ENCODE results near the gene IL17RD.

IL17RD gene

DNA sequence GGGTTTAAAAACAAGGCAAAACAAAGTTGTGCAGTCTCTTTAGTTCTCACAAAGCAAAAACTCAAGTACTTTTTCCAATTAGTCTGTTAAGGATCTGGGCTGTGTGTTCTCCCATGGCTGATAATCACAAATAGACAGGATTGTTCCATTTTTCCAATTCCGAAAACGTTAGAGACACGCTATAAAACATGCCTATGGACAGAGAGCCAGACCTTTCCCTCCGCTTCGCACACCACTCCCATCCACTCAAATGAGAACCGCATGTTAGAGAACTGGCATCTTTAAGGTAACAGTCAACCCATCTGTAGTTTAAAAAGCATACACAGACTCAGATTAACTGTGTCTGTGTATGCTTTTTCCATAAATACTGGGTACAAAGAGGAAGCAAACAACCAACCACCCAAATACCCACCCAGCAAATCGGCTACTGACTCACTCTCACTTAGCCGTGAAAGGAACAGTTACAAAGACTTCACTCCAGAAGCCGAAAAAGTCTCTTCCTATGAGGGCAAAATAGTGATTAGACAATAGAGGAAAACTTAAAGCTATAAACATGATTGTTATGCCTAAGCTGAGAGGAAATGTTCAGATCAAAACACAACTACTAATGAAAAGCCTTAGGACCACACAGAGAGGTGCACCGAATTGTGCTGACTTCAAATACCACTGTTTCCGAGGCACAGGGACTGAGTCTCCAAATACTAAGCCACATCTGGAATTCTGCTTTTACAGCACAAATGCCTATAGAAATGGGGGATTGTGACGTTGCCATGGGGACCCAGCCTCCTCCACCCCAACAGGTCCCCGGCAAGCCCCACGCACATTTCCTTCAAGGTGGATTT is 36.1 kb downstream of the IL17RD start:
- Histone ChIP-seq H3K4me3 (ENCODE audit: low read depth, low read length) (no peak overlapping the region; the same call in 1 of the 2 replicates), H3K9me3 (ENCODE audit: control insufficient read depth, insufficient read depth, low read length) (no peaks in the 10 kb centered on the region), H3K27ac (ENCODE audit: low read depth, low read length) (peak overlapping the region; percentile 99), H3K36me3 (ENCODE audit: control insufficient read depth, insufficient read depth, low read length) (no peaks in the 10 kb centered on the region), H3K9ac (ENCODE audit: low read depth, low read length) (0 out of 2 replicates have a peak overlapping the region, but pooled peaks have one; percentile 5), H3K27me3 (ENCODE audit: control insufficient read depth, insufficient read depth, low read length) (peaks cover 25% of the 10 kb centered on the region), H3K4me1 (ENCODE audit: control insufficient read depth, insufficient read depth, low read length) (peaks cover 76% of the 10 kb centered on the region)

DNA sequence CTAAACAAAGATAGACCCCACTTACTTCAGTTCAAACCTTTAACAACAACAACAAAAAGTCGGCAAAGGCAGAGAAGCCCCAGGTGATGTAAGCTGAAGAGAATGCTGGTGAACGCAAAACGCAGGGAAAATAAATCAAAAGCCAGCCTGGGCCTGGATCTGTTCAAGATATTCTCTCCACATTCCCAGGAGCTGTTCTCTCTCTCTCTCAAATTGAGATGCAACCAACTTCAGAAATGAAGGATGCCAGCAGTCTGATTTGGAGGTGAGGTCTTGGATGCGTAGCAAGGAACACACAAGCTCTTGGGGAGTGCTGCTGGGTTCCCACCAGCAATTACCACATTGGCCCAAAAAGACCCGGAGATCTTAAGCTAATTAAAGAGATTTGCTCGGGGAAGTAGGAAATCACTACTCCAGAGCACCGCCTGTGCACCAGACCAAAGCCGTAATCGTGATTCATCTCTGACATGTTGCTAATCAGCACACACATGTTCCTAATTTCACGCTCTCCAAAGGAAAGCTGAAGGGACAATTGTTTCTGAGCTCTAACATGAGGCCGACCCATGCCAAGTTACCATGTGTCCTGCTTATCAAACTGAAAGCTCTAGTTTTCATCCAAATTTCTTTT is 37.1 kb downstream of the IL17RD start:
- Histone ChIP-seq H3K27ac (ENCODE audit: low read depth, low read length) (peak overlapping the region; percentile 99), H3K4me3 (ENCODE audit: low read depth, low read length) (no peak overlapping the region), H3K36me3 (ENCODE audit: control insufficient read depth, insufficient read depth, low read length) (0 out of 2 replicates have a peak, but pooled peaks cover 2% of the 10 kb centered on the region), H3K9me3 (ENCODE audit: control insufficient read depth, insufficient read depth, low read length) (no peaks in the 10 kb centered on the region), H3K27me3 (ENCODE audit: control insufficient read depth, insufficient read depth, low read length) (peaks cover 27% of the 10 kb centered on the region), H3K4me1 (ENCODE audit: control insufficient read depth, insufficient read depth, low read length) (peaks cover 72% of the 10 kb centered on the region), H3K9ac (ENCODE audit: low read depth, low read length) (0 out of 2 replicates have a peak overlapping the region, but pooled peaks have one; percentile 9)

DNA sequence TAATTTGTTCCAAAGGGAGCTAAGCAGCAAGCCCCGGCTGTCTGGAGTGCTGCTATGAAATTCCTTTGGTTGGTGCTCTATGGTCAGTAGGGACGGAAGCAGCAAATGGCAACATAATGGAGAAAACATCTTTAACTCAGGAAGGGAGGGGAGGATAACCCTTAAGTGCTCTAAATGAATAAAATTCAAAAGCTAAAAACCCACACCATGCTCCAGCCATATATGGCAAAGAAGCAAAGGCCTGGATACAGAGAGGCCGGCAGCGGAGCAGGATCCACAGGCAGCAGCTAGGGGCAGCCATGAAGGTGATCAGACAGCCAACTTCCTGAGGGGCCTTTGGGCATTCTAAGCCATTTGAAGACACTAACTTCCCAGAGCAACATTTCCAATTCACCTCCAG is 38.9 kb downstream of the IL17RD start:
- Histone ChIP-seq H3K27me3 (ENCODE audit: control insufficient read depth, insufficient read depth, low read length) (peaks cover 27% of the 10 kb centered on the region), H3K4me1 (ENCODE audit: control insufficient read depth, insufficient read depth, low read length) (peaks cover 62% of the 10 kb centered on the region)

GRCh38 chr3:57120451-57121174 is 44.5 kb downstream of the IL17RD start:
- Histone ChIP-seq H3K9me3 (ENCODE audit: control insufficient read depth, insufficient read depth, low read length) (no peaks in the 10 kb centered on the region), H3K27ac (ENCODE audit: low read depth, low read length) (no peak overlapping the region), H3K27me3 (ENCODE audit: control insufficient read depth, insufficient read depth, low read length) (peaks cover 17% of the 10 kb centered on the region), H3K4me3 (ENCODE audit: low read depth, low read length) (no peak overlapping the region), H3K36me3 (ENCODE audit: control insufficient read depth, insufficient read depth, low read length) (0 out of 2 replicates have a peak, but pooled peaks cover 2% of the 10 kb centered on the region), H3K9ac (ENCODE audit: low read depth, low read length) (no peak overlapping the region), H3K4me1 (ENCODE audit: control insufficient read depth, insufficient read depth, low read length) (peaks cover 26% of the 10 kb centered on the region)

More for the DNA sequence above, 38.9 kb downstream of the IL17RD start:
- Histone ChIP-seq H3K4me3 (ENCODE audit: low read depth, low read length) (no peak overlapping the region), H3K27ac (ENCODE audit: low read depth, low read length) (peak overlapping the region; percentile 85), H3K36me3 (ENCODE audit: control insufficient read depth, insufficient read depth, low read length) (0 out of 2 replicates have a peak, but pooled peaks cover 2% of the 10 kb centered on the region), H3K9me3 (ENCODE audit: control insufficient read depth, insufficient read depth, low read length) (no peaks in the 10 kb centered on the region), H3K9ac (ENCODE audit: low read depth, low read length) (no peak overlapping the region)

- Histone ChIP-seq H3K27ac (ENCODE audit: low read depth, low read length) (no peak overlapping the region), H3K4me3 (ENCODE audit: low read depth, low read length) (no peak overlapping the region)
Observed at GRCh38 chr3:57120040-57120439, 45.1 kb downstream of the IL17RD start.

GRCh38 chr3:57118254-57118653 is 46.9 kb downstream of the IL17RD start:
- Histone ChIP-seq H3K36me3 (ENCODE audit: control insufficient read depth, insufficient read depth, low read length) (no peaks in the 10 kb centered on the region; the same call in 1 of the 2 replicates), H3K9ac (ENCODE audit: low read depth, low read length) (no peak overlapping the region), H3K27me3 (ENCODE audit: control insufficient read depth, insufficient read depth, low read length) (no peaks in the 10 kb centered on the region), H3K9me3 (ENCODE audit: control insufficient read depth, insufficient read depth, low read length) (no peaks in the 10 kb centered on the region), H3K4me1 (ENCODE audit: control insufficient read depth, insufficient read depth, low read length) (peaks cover 17% of the 10 kb centered on the region), H3K27ac (ENCODE audit: low read depth, low read length) (peak overlapping the region; percentile 23), H3K4me3 (ENCODE audit: low read depth, low read length) (no peak overlapping the region)

More at GRCh38 chr3:57120040-57120439, 45.1 kb downstream of the IL17RD start:
- Histone ChIP-seq H3K9me3 (ENCODE audit: control insufficient read depth, insufficient read depth, low read length) (no peaks in the 10 kb centered on the region), H3K27me3 (ENCODE audit: control insufficient read depth, insufficient read depth, low read length) (peaks cover 11% of the 10 kb centered on the region), H3K4me1 (ENCODE audit: control insufficient read depth, insufficient read depth, low read length) (peaks cover 28% of the 10 kb centered on the region), H3K36me3 (ENCODE audit: control insufficient read depth, insufficient read depth, low read length) (0 out of 2 replicates have a peak, but pooled peaks cover 2% of the 10 kb centered on the region), H3K9ac (ENCODE audit: low read depth, low read length) (no peak overlapping the region)

GRCh38 chr3:57116501-57116900 is 48.7 kb downstream of the IL17RD start:
- H3K27ac ChIP-seq (ENCODE audit: low read depth, low read length), result no peak overlapping the region
- H3K4me1 ChIP-seq (ENCODE audit: control insufficient read depth, insufficient read depth, low read length), result peaks cover 19% of the 10 kb centered on the region
- H3K27me3 ChIP-seq (ENCODE audit: control insufficient read depth, insufficient read depth, low read length), result no peaks in the 10 kb centered on the region
- peaks cover 4% of the 10 kb centered on the region; the same call in 1 of the 2 replicates for H3K36me3 ChIP-seq (ENCODE audit: control insufficient read depth, insufficient read depth, low read length)
- H3K9ac ChIP-seq (ENCODE audit: low read depth, low read length), result no peak overlapping the region
- H3K4me3 ChIP-seq (ENCODE audit: low read depth, low read length), result no peak overlapping the region
- H3K9me3 ChIP-seq (ENCODE audit: control insufficient read depth, insufficient read depth, low read length), result no peaks in the 10 kb centered on the region

- no peak overlapping the region for H3K27ac ChIP-seq (ENCODE audit: low read depth, low read length)
- H3K9ac ChIP-seq (ENCODE audit: low read depth, low read length), result no peak overlapping the region
- H3K4me3 ChIP-seq (ENCODE audit: low read depth, low read length), result no peak overlapping the region
- H3K27me3 ChIP-seq (ENCODE audit: control insufficient read depth, insufficient read depth, low read length), result no peaks in the 10 kb centered on the region
- H3K9me3 ChIP-seq (ENCODE audit: control insufficient read depth, insufficient read depth, low read length), result no peaks in the 10 kb centered on the region
- peaks cover 19% of the 10 kb centered on the region for H3K36me3 ChIP-seq (ENCODE audit: control insufficient read depth, insufficient read depth, low read length)
- peaks cover 30% of the 10 kb centered on the region for H3K4me1 ChIP-seq (ENCODE audit: control insufficient read depth, insufficient read depth, low read length)
Observed at GRCh38 chr3:57112206-57112605, 52.9 kb downstream of the IL17RD start.

DNA sequence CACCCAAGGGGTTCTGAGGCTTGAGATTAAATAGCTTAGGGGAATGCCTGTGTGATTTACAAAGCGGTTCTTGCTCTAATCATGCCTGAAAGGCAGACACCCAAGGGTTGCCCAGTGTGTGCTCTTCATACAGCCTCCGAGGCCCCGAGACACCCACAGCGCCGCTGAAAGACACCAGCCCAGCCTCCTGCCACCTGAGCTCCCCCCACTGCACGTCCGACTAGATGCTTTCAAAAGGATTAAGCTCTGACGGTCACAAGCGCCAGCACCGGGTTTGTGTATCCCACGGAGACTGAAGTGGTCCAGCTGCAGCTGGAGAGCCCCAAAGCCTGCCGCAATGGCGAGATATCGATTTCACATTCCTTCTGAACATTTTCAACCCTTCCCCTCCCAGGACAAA is 54.4 kb downstream of the IL17RD start:
- Histone ChIP-seq H3K9ac (ENCODE audit: low read depth, low read length) (no peak overlapping the region), H3K9me3 (ENCODE audit: control insufficient read depth, insufficient read depth, low read length) (no peaks in the 10 kb centered on the region), H3K27ac (ENCODE audit: low read depth, low read length) (peak overlapping the region; percentile 52), H3K4me1 (ENCODE audit: control insufficient read depth, insufficient read depth, low read length) (peaks cover 32% of the 10 kb centered on the region), H3K36me3 (ENCODE audit: control insufficient read depth, insufficient read depth, low read length) (peaks cover 27% of the 10 kb centered on the region), H3K4me3 (ENCODE audit: low read depth, low read length) (no peak overlapping the region), H3K27me3 (ENCODE audit: control insufficient read depth, insufficient read depth, low read length) (no peaks in the 10 kb centered on the region)

DNA sequence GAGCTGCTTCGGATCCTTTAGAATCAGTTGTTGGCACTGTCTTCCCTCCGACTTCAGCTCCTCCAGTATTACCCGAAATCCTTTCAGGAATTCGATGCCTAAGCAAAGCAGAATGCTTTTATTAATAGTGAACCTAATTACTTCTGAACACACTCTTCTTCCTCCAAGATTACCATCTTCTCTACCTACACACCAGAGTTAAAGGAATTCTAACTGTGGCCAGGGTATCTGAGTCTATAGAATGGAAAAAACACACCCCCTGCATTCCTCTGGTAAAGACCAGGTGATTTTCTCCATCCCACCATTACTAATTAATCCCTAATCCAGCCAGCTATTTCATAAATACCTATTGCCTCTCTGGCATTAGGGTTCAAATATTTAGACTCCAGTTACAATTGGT is 54.9 kb downstream of the IL17RD start:
- Histone ChIP-seq H3K27me3 (ENCODE audit: control insufficient read depth, insufficient read depth, low read length) (no peaks in the 10 kb centered on the region), H3K27ac (ENCODE audit: low read depth, low read length) (peak overlapping the region; percentile 52), H3K9me3 (ENCODE audit: control insufficient read depth, insufficient read depth, low read length) (no peaks in the 10 kb centered on the region), H3K9ac (ENCODE audit: low read depth, low read length) (no peak overlapping the region), H3K36me3 (ENCODE audit: control insufficient read depth, insufficient read depth, low read length) (peaks cover 31% of the 10 kb centered on the region), H3K4me3 (ENCODE audit: low read depth, low read length) (no peak overlapping the region), H3K4me1 (ENCODE audit: control insufficient read depth, insufficient read depth, low read length) (peaks cover 30% of the 10 kb centered on the region)

All from HUES48 (cell line).